ENCODE data around the gene SMARCC1.

- TF ChIP-seq POLR2A (IDR thresholded peaks at IDR 0.05; ENCODE audit: low read depth, low read length) (no peak), FOS (IDR thresholded peaks at IDR 0.05; ENCODE audit: low read depth, low read length) (no peak), MAFK (IDR thresholded peaks at IDR 0.05; ENCODE audit: low read depth, low read length) (no peak), CTCF (conservative IDR thresholded peaks at IDR 0.05; ENCODE audit: low read depth, low read length) (peak; percentile 13; the same call in 1 of the 2 replicates), USF2 (IDR thresholded peaks at IDR 0.05; ENCODE audit: low read depth, low read length) (no peak)
These were observed 117.2 kb downstream of the SMARCC1 start for GRCh38 chr3:47664519-47664918.
